Measurements from ENCODE around the gene PPP1R12B.

DNA sequence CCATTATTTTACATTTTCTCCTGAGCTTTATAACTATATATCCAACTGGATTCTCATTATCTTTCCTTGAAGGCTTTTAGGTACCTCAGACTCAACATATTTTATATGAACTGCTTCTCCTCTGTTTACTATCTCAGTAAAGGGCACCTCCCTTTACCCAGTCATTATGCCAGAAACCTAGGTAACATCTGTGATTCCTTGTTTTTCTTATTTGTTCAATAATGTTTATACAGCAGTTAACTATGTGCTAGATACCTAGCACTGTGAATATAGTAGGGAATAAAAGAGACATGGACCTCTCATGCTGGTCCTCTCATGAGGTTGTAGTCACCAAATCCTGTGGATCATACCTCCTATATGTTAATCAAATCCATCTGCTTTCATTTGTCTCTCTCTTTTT lies 25.6 kb downstream of the PPP1R12B start:
- TF ChIP-seq, protein P1, sequence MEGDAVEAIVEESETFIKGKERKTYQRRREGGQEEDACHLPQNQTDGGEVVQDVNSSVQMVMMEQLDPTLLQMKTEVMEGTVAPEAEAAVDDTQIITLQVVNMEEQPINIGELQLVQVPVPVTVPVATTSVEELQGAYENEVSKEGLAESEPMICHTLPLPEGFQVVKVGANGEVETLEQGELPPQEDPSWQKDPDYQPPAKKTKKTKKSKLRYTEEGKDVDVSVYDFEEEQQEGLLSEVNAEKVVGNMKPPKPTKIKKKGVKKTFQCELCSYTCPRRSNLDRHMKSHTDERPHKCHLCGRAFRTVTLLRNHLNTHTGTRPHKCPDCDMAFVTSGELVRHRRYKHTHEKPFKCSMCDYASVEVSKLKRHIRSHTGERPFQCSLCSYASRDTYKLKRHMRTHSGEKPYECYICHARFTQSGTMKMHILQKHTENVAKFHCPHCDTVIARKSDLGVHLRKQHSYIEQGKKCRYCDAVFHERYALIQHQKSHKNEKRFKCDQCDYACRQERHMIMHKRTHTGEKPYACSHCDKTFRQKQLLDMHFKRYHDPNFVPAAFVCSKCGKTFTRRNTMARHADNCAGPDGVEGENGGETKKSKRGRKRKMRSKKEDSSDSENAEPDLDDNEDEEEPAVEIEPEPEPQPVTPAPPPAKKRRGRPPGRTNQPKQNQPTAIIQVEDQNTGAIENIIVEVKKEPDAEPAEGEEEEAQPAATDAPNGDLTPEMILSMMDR (IDR thresholded peaks at IDR 0.05) = no peak
- TF ChIP-seq POLR2A (IDR thresholded peaks at IDR 0.05) = no peak

Measured in body of pancreas (tissue), 4 donors.